HG03442 (cell line): ENCODE results near the gene RFXANK.
"Not testable (repeated sequence)": the region's sequence is repeated elsewhere in the genome, so short reads cannot be mapped to it uniquely, and the experiment has no call there.

Source experiments
- ATAC-seq: cut with Tn5 transposase; IDR thresholded peaks from one replicate; pipeline ENCODE4 v1.9.1; 2021; ENCODE audit warnings: mild to moderate bottlenecking, moderate library complexity; ENCODE audit not compliant: unreplicated experiment

The RFXANK gene

GRCh38 chr19:19204181-19204580, 12.1 kb downstream of the RFXANK start:
- ATAC-seq: no peak

DNA sequence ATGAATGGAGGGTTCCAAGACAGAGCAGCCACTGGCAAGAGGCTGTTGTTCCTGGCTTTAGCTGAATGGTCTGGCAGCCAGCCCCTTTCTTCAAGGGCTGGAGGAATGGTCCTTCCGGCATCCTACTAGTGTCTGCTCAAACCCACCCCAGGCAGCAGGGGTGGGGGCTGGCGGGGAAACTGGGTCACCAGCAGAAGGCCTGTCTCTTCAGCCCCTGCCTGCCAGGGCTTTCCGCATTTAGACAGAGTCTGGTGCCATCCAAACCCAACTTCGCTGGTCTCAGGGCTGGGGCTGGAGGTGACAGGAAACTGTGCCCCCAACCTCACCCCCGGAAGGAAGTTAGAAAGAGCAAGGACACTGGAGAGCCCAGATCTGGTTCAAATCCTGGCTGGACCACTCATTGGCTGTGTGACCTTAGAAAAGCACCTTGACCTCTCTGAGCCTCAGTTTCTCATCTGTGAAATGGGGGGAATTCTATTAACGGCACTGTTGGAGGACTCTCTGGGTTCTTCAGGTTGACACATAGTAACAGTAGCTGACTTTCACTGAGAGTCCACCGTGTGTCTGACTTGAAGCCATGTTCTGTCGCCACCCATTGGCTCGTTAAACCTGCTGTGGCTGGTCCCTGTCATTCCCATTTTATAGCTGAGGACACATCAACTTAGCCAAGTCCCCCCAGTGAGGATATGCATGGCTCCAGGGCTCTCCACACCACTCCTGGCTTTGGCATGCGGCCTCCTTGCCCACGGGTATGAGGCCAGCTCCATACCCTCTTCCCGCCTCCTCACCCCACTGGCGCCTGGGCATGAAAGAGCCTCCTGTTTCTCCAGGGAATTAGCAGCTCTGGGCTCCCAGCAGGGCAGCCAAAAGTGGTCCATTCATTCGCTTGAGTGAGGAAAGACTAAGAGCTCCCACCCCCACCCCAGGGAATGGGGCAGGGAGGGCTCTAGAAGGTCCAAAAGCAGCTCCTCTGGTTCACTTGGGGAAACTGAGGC, 13.7 kb downstream of the RFXANK start:
- no peak for ATAC-seq

- ATAC-seq: no peak
These were observed 14.9 kb downstream of the RFXANK start for GRCh38 chr19:19206938-19207337.

GRCh38 chr19:19207637-19208572, 15.8 kb downstream of the RFXANK start:
- no peak for ATAC-seq

- no peak for ATAC-seq
These were observed 17.3 kb downstream of the RFXANK start for GRCh38 chr19:19209372-19209771.

GRCh38 chr19:19211499-19212420, 19.7 kb downstream of the RFXANK start, which contains the start of gene NCAN:
NCAN (plus strand) TSS chr19:19211958; CDS start chr19:19216954, 4,996 bp downstream.
- ATAC-seq: no peak

- no peak for ATAC-seq
These were observed 20.9 kb downstream of the RFXANK start for GRCh38 chr19:19212916-19213315.

- ATAC-seq: no peak
These were observed 21.5 kb downstream of the RFXANK start for GRCh38 chr19:19213426-19214158.

DNA sequence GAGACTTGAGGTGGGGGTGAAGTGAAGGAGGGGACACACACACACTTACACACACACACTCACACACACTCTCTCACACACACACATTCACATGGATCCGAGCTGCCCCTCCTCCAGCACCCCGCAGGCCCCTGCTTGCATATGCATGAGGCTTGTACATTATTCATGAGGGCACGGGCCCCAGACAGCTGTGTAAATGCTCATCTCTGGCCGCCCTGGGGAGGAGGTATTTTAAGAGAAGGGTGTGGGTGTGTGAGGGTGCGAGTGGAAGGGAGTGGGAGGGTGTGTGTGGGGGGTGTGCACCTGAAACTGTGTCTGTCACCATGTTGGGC, 22.1 kb downstream of the RFXANK start:
- no peak for ATAC-seq

DNA sequence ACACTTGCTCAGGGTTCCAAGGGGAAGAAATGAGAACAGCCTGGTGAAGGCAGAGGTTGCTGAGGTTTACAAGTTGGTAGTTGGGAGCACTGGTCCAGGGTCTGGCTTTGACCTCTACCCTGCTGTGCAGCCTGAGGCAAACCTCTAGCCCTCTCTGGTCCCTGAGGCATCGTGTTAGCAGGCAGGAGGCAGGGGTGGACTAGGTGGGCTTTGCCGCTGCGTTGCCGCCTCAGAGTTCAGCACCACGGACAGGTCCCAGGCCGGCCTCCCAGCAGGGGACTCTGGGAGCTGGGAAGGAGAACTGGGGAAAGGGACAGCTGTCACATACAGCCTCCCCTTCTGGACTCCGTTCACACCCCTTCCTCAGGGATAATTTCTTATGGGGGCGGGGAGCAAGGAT, 22.8 kb downstream of the RFXANK start:
- ATAC-seq: no peak

DNA sequence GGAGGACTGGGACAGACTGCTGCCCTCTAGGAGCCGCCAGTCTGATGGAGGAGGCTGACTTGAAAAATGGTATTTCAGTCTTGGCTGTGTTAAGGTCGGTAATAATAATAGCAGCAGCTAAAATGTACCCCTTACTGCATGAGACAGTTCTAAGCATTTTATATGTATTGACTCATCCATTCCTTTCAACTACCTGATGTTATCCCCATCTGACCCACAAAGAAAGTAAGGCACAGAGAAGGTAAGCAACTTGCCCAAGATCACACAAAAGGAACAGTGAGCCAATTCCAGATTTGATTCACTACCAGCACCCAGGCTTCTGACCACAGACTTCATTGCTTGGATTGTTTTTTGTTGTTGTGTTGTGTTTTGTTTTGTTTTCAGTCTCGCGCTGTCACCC, 23.7 kb downstream of the RFXANK start:
- ATAC-seq: no peak

DNA sequence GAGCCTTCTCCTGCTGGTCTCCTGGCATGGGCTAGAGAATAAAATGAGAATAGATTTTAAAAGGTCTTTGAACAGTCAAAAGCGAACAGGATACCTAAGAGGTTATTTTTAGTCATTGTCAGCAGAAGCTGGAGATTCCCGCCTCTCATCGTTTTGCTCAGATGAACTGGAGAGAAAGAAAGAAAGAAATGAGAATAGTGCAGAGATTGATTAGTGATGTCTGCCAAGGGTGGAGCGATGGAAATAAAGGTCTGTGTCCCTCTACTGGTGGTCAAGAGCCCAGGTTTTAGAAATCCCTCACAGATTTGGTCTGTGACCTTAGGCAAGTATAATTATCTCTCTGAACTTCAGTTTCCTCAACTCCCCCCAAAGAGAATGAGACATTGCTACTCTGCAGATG, 25.0 kb downstream of the RFXANK start:
- no peak for ATAC-seq

DNA sequence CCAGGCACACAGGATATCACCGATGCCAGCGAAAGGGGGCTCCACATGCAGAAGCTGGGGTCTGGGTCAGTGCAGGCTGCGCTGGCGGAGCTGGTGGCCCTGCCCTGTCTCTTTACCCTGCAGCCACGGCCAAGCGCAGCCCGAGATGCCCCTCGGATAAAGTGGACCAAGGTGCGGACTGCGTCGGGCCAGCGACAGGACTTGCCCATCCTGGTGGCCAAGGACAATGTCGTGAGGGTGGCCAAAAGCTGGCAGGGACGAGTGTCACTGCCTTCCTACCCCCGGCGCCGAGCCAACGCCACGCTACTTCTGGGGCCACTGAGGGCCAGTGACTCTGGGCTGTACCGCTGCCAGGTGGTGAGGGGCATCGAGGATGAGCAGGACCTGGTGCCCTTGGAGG, 26.9 kb downstream of the RFXANK start:
- no peak for ATAC-seq

DNA sequence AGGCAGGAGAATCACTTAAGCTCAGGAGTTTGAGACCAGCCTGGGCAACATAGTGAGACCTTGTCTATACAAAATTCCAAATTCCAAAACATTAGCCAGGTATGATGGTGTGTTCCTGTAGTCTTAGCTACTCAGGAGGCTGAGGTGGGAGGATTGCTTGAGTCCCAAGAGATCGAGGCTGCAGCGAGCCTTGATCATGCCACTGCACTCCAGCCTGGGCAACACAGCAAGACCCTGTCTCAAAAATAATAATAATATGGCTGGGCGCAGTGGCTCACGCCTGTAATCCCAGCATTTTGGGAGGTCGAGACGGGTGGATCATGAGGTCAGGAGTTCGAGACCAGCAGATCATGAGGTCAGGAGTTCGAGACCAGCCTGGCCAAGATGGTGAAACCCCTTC, 28.9 kb downstream of the RFXANK start:
- ATAC-seq: not testable (repeated sequence)

- no peak for ATAC-seq
These were observed 31.0 kb downstream of the RFXANK start for GRCh38 chr19:19223060-19223459.

GRCh38 chr19:19223636-19224035, 31.6 kb downstream of the RFXANK start:
- ATAC-seq: no peak

GRCh38 chr19:19224150-19224851, 32.2 kb downstream of the RFXANK start:
- ATAC-seq: no peak

DNA sequence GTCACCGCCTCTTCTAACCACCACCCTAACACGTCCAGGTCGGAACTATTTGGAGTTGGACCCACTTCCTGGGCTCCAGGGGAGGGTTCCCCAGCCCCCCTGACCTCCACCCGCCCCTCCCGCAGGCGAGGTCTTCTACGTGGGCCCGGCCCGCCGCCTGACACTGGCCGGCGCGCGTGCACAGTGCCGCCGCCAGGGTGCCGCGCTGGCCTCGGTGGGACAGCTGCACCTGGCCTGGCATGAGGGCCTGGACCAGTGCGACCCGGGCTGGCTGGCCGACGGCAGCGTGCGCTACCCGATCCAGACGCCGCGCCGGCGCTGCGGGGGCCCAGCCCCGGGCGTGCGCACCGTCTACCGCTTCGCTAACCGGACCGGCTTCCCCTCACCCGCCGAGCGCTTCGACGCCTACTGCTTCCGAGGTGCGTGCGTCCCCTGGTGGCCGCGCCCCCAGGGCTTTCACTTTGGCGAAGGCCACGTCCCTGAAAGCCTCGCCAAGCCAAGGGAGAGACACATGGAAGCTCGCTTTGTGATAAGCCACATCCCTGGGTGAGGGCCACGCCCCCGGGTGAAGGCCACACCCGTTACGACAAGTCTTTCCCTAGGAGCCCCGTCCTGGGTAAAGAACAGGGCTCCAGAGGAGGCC, 32.9 kb downstream of the RFXANK start:
- ATAC-seq: peak; percentile 50

GRCh38 chr19:19226204-19226603, 34.1 kb downstream of the RFXANK start:
- no peak for ATAC-seq
